A549 (cell line): ENCODE data around the gene NLRP1. TPM values are rescaled to one million over a fixed set of nuclear protein-coding genes. Genes with fewer than 3 reads are reported as not detected.

Experiments
- ATAC-seq, 2 experiments: fragments of 200-7000 bp in 1 of 2; fragments of >200 bp in 1 of 2; cut with Nextera tagmentation in 1 of 2; cut with Tn5 transposase in 1 of 2; 3 replicates each; pipeline versions ENCODE4 v1.8.0 to v1.9.1; 2018 to 2020; ENCODE audit warnings: mild to moderate bottlenecking in 1 of 2, moderate library complexity in 1 of 2
- CTCF ChIA-PET: fragments of 300-600 bp; sonication (Branson Sonifier 250); formaldehyde crosslinking; extraction: SDS; loops from one replicate; lab custom pipeline; 2021; ENCODE audit warnings: antibody characterized with exemption, inconsistent platforms; lab: Yijun Ruan, JAX
- POLR2A ChIA-PET: fragments of 350-600 bp; formaldehyde crosslinking; extraction: SDS; loops from one replicate; lab custom pipeline; 2021; ENCODE audit warnings: antibody characterized with exemption, inconsistent platforms; lab: Yijun Ruan, JAX
- DNase-seq, 2 experiments: peaks; one replicate each; pipeline versions ENCODE4 v3.0.0 to v3.0.0-alpha.2; 2011 to 2016; ENCODE audit warnings: low read depth in 1 of 2, low spot score in 1 of 2
- FAIRE-seq: peaks from 2 replicates; lab custom pipeline; 2011; peaks lifted over from hg19 to GRCh38; lab: Jason Lieb, UNC
- H3K27ac ChIP-seq, 2 experiments: fragments of >200 bp; sonication (Bioruptor Twin); formaldehyde crosslinking; 3 replicates each; pipeline ENCODE4 v1.5.1; 2016 to 2017
- H3K4me1 ChIP-seq: fragments of >200 bp; sonication (Bioruptor Twin); formaldehyde crosslinking; 3 replicates; pipeline ENCODE4 v1.6.1; 2016
- H3K4me2 ChIP-seq: fragments of >200 bp; sonication (Bioruptor Twin); formaldehyde crosslinking; 3 replicates; pipeline ENCODE4 v1.6.1; 2016
- H3K4me3 ChIP-seq: fragments of >200 bp; sonication (Bioruptor Twin); formaldehyde crosslinking; 3 replicates; pipeline ENCODE4 v1.5.1; 2016
- H3K9me3 ChIP-seq: fragments of >200 bp; sonication (Bioruptor Twin); formaldehyde crosslinking; 3 replicates; pipeline ENCODE4 v1.6.1; 2016
- BHLHE40 ChIP-seq: IDR thresholded peaks from 2 replicates; pipeline ENCODE4 v1.6.1; 2012; ENCODE audit warnings: low read depth, low read length, inconsistent platforms
- CBX2 ChIP-seq: fragments of 200-600 bp; sonication (generic); IDR thresholded peaks from 2 replicates; pipeline ENCODE4 v1.6.1; 2016; ENCODE audit warnings: low read depth, mild to moderate bottlenecking, borderline replicate concordance
- CBX8 ChIP-seq: fragments of 200-600 bp; sonication (generic); IDR thresholded peaks from 2 replicates; pipeline ENCODE4 v1.6.1; 2016
- CEBPB ChIP-seq, 2 experiments: fragments of >200 bp in 1 of 2; sonication (Bioruptor Twin) in 1 of 2; formaldehyde crosslinking in 1 of 2; IDR thresholded peaks; 2 replicates each; pipeline ENCODE4 v1.6.1; 2012 to 2016
- ESRRA ChIP-seq: fragments of 150-350 bp; IDR thresholded peaks from 2 replicates; pipeline ENCODE4 v1.6.1; 2014; ENCODE audit warnings: mild to moderate bottlenecking, low read length, borderline replicate concordance
- FOSB ChIP-seq: fragments of 250-450 bp; sonication (Bioruptor Pico); IDR thresholded peaks from 2 replicates; pipeline ENCODE4 v1.5.0; 2020; ENCODE audit warnings: mild to moderate bottlenecking, moderate library complexity
- FOSL2 ChIP-seq, 2 experiments: fragments of 450-650 bp in 1 of 2; fragments of >200 bp in 1 of 2; sonication (Bioruptor Twin) in 1 of 2; formaldehyde crosslinking; IDR thresholded peaks; 2 replicates each; pipeline versions ENCODE4 v1.5.0 to v1.6.1; 2016 to 2020; ENCODE audit warnings: mild to moderate bottlenecking in 1 of 2, moderate library complexity in 1 of 2
- MAFK ChIP-seq: fragments of 450-650 bp; IDR thresholded peaks from 2 replicates; pipeline ENCODE4 v1.6.1; 2014; ENCODE audit not compliant: partially characterized antibody
- NFE2L2 ChIP-seq: fragments of 150-350 bp; conservative IDR thresholded peaks from 2 replicates; pipeline ENCODE4 v1.6.1; 2014; ENCODE audit warnings: low read length
- NR3C1 ChIP-seq: fragments of >200 bp; sonication (Bioruptor Twin); formaldehyde crosslinking; IDR thresholded peaks from 3 replicates; pipeline ENCODE4 v1.6.1; 2017
- PHF8 ChIP-seq: fragments of 200-600 bp; sonication (generic); IDR thresholded peaks from 2 replicates; pipeline ENCODE4 v1.6.1; 2016; ENCODE audit warnings: low read depth, mild to moderate bottlenecking, antibody characterized with exemption, moderate library complexity, borderline replicate concordance
- POLR2A ChIP-seq: IDR thresholded peaks from 2 replicates; pipeline ENCODE4 v1.6.1; 2012; ENCODE audit warnings: mild to moderate bottlenecking, low read length
- POLR2AphosphoS2 ChIP-seq: conservative IDR thresholded peaks from 2 replicates; pipeline ENCODE4 v1.6.1; 2012; ENCODE audit warnings: low read length, improper control_type of control experiment, inconsistent platforms
- RCOR1 ChIP-seq: fragments of 150-350 bp; IDR thresholded peaks from 2 replicates; pipeline ENCODE4 v1.6.1; 2014; ENCODE audit warnings: antibody characterized with exemption, low read length, low read depth
- SMC3 ChIP-seq: fragments of >200 bp; sonication (Bioruptor Twin); formaldehyde crosslinking; IDR thresholded peaks from 3 replicates; pipeline ENCODE4 v1.6.1; 2018; ENCODE audit warnings: inconsistent platforms
- TP53 ChIP-seq: fragments of 250-450 bp; sonication (Bioruptor Pico); IDR thresholded peaks from 2 replicates; pipeline ENCODE4 v1.5.0; 2021; ENCODE audit warnings: mild to moderate bottlenecking, moderate library complexity
- ZNF302 ChIP-seq: fragments of 250-450 bp; sonication (Bioruptor Pico); IDR thresholded peaks from 2 replicates; pipeline ENCODE4 v1.9.0; 2021; ENCODE audit warnings: inconsistent platforms, mild to moderate bottlenecking, moderate library complexity
- WGBS: methylation state at CpG from one replicate; pipeline ENCODE4 v1.1.6; 2017; ENCODE audit errors: missing lambda C conversion rate; 5-methylcytosine and 5-hydroxymethylcytosine counted together
- polyA plus RNA-seq, 4 experiments: library from polyadenylated mRNA; depleted of rRNA in 3 of 4; stranded (reverse); fragments of >200 nt; fragmentation: RNase III in 1 of 4; extraction: RNeasy Plus Mini Kit Qiagen cat#74134 plus additional on column Dnase treatment in 1 of 4; gene quantifications; 2 replicates in 3 of 4; 3 replicates in 1 of 4; pipeline ENCODE4 v1.2.3, GENCODE V29; 2011 to 2017
- TF ChIP-seq, protein P1 (sequence below): IDR thresholded peaks from 2 replicates; pipeline ENCODE4 v1.6.1; 2012
- TF ChIP-seq, protein P2 (sequence below): fragments of 450-650 bp; IDR thresholded peaks from 2 replicates; pipeline ENCODE4 v1.6.1; 2014; ENCODE audit warnings: antibody characterized with exemption
- TF ChIP-seq, protein P3 (sequence below): fragments of 250-450 bp; sonication (Bioruptor Pico); IDR thresholded peaks from 2 replicates; pipeline ENCODE4 v1.5.0; 2020; ENCODE audit warnings: low read depth, mild to moderate bottlenecking, moderate library complexity
- TF ChIP-seq, protein P4 (sequence below): fragments of 200-600 bp; sonication (generic); IDR thresholded peaks from 2 replicates; pipeline ENCODE4 v1.6.1; 2016; ENCODE audit warnings: antibody characterized with exemption, mild to moderate bottlenecking, moderate library complexity

Gene NLRP1
- polyA plus RNA-seq, 2 of the 4 experiments (the other 2 are of a cell fraction), result 1.1 to 4.4 TPM

DNA sequence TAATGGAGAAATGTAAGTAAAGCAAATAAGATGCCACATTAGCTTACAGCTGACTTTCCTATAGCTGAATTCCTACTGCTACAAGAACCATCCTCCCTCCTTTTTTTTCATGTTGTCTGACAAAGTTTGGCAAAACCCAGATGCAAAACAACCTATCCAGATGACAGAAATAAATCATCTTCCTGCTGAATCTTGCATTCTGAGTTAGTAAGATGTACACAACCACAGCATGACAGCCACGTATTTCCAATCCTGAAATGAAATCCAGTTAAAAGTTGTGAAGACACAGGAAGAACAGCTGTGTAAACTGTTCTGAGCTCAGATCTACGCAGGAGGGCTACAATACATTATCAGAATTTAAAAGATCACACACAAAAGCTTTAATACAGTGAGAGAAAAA, 110.4 kb downstream of the NLRP1 start (continued):
- TF ChIP-seq CEBPB (IDR thresholded peaks at IDR 0.05) (no peak), NR3C1 (no peak), CBX8 (no peak), RCOR1 (no peak), SMC3 (no peak), NFE2L2 (no peak), FOSB (no peak)
- TF ChIP-seq, protein P1, sequence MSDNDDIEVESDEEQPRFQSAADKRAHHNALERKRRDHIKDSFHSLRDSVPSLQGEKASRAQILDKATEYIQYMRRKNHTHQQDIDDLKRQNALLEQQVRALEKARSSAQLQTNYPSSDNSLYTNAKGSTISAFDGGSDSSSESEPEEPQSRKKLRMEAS, result no peak
- TF ChIP-seq, protein P2, sequence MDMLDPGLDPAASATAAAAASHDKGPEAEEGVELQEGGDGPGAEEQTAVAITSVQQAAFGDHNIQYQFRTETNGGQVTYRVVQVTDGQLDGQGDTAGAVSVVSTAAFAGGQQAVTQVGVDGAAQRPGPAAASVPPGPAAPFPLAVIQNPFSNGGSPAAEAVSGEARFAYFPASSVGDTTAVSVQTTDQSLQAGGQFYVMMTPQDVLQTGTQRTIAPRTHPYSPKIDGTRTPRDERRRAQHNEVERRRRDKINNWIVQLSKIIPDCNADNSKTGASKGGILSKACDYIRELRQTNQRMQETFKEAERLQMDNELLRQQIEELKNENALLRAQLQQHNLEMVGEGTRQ, result no peak

DNA sequence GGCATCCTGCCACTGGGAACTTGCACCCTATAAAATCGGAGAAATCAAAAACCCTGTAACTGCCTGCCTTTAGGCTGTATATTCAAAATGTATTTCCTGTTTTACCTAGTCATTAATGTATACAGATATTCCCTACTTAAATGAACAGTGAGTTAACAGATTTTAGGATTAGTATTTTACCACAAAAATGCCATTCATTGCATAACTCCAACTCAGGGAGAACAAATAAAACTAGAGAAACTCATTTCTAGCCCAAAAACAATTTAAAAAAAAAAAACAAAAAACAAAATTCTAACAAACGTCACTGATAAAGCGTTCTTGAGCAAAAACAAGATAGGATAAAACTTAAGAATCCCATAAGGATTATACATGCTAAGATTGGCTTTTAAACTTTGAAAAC, 111.8 kb downstream of the NLRP1 start:
- H3K4me1 ChIP-seq, result no peaks in the 10 kb centered on the region
- 84% methylated on average over 3 of the region's 3 CpGs for WGBS
- no peak for TF ChIP-seq MAFK
- TF ChIP-seq, protein P2, result no peak
- TF ChIP-seq, all 56 proteins: peak for 0
- H3K4me2 ChIP-seq, result no peak overlapping the region
- CTCF ChIA-PET, result no interaction called here
- H3K27ac ChIP-seq, result no peak overlapping the region
- ATAC-seq (no peak), FAIRE-seq (peak; percentile 32), DNase-seq (no peak)
- H3K9me3 ChIP-seq, result peaks cover 4% of the 10 kb centered on the region; the same call in 2 of the 3 replicates
- POLR2A ChIA-PET, result no interaction called here
- H3K4me3 ChIP-seq, result no peak overlapping the region

DNA sequence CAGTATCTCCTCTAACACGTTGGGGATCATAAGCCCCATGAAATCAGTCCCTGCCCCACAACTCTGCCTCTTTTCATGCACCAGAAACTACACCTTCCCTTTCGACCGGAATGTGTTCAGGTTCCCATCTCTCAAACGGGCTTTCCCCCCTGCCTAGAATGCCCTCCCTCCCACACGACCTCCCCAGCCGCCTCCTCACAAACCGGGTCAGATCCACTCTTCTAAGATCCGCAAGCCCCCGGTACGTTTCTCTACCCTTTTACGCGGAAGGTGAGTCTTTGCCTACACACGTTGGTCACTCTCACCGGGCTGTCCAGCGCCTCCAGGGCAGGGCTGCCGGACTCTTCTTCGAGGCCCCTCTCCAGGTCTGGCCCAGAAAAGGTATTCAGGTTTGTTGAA, 116.2 kb downstream of the NLRP1 start:
- Histone ChIP-seq H3K9me3 (no peaks in the 10 kb centered on the region), H3K4me1 (peaks cover 9% of the 10 kb centered on the region; the same call in 2 of the 3 replicates), H3K4me3 (peak overlapping the region; percentile 91)
- peak in 1 of 2 experiments; percentile 34 for DNase-seq
- peak; percentile 22 to 50 for ATAC-seq
- POLR2A ChIA-PET, result interaction anchor here (1.2 to 3.5 kb wide), 4 partner anchors 8 to 49 kb away, joined by 3 to 41 read pairs (median 8); partner anchors contain the start of genes C1QBP, DERL2, MIS12 and NUP88
- 1% methylated on average over 17 of the region's 17 CpGs for WGBS
- TF ChIP-seq BHLHE40 (no peak), POLR2AphosphoS2 (no peak), SMC3 (no peak), TP53 (CRISPR knock-in tag) (no peak), RCOR1 (no peak), PHF8 (no peak), CBX8 (no peak), FOSL2 (IDR thresholded peaks at IDR 0.05) (no peak), FOSL2 (CRISPR knock-in tag; IDR thresholded peaks at IDR 0.05) (no peak), POLR2A (no peak), ZNF302 (no peak), ESRRA (no peak), FOSB (no peak), CBX2 (no peak)
- TF ChIP-seq, protein P3, sequence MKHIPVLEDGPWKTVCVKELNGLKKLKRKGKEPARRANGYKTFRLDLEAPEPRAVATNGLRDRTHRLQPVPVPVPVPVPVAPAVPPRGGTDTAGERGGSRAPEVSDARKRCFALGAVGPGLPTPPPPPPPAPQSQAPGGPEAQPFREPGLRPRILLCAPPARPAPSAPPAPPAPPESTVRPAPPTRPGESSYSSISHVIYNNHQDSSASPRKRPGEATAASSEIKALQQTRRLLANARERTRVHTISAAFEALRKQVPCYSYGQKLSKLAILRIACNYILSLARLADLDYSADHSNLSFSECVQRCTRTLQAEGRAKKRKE (CRISPR knock-in tag), result no peak
- TF ChIP-seq, protein P4, sequence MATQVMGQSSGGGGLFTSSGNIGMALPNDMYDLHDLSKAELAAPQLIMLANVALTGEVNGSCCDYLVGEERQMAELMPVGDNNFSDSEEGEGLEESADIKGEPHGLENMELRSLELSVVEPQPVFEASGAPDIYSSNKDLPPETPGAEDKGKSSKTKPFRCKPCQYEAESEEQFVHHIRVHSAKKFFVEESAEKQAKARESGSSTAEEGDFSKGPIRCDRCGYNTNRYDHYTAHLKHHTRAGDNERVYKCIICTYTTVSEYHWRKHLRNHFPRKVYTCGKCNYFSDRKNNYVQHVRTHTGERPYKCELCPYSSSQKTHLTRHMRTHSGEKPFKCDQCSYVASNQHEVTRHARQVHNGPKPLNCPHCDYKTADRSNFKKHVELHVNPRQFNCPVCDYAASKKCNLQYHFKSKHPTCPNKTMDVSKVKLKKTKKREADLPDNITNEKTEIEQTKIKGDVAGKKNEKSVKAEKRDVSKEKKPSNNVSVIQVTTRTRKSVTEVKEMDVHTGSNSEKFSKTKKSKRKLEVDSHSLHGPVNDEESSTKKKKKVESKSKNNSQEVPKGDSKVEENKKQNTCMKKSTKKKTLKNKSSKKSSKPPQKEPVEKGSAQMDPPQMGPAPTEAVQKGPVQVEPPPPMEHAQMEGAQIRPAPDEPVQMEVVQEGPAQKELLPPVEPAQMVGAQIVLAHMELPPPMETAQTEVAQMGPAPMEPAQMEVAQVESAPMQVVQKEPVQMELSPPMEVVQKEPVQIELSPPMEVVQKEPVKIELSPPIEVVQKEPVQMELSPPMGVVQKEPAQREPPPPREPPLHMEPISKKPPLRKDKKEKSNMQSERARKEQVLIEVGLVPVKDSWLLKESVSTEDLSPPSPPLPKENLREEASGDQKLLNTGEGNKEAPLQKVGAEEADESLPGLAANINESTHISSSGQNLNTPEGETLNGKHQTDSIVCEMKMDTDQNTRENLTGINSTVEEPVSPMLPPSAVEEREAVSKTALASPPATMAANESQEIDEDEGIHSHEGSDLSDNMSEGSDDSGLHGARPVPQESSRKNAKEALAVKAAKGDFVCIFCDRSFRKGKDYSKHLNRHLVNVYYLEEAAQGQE, result no peak
- TF ChIP-seq, protein P1, result no peak
- TF ChIP-seq, all 56 proteins: peak for 0
- peak overlapping the region; percentile 89 for H3K4me2 ChIP-seq
- peak overlapping the region; percentile 85 to 95 for H3K27ac ChIP-seq
- CTCF ChIA-PET, result interaction anchor here (0.8 to 13.3 kb wide), 4 partner anchors 16 to 53 kb away, joined by 3 to 86 read pairs (median 4); partner anchors contain the start of gene C1QBP
- FAIRE-seq, result no peak
